Urothelium cell line (cell line): ENCODE measurements around the gene ZDHHC18.
A peak's percentile ranks its signal among the peaks of the same experiment; 100 is the strongest.

Experiments used
- DNase-seq: peaks from one replicate; pipeline ENCODE4 v3.0.0; 2011; ENCODE audit warnings: low spot score, mixed read lengths
- FAIRE-seq: peaks from 2 replicates; lab custom pipeline; 2011; peaks lifted over from hg19 to GRCh38; lab: Jason Lieb, UNC

The ZDHHC18 gene

GRCh38 chr1:26889551-26890466, 63.3 kb downstream of the ZDHHC18 start, which contains the start of gene GPN2:
Gene GPN2 (minus strand): TSS chr1:26890283. CDS start chr1:26890096, 187 bp downstream.
- no peak for FAIRE-seq

GRCh38 chr1:26890467-26890796, 63.9 kb downstream of the ZDHHC18 start:
- FAIRE-seq = no peak

More at GRCh38 chr1:26889551-26890466, 63.3 kb downstream of the ZDHHC18 start, which contains the start of gene GPN2:
- peak; percentile 87 for DNase-seq

GRCh38 chr1:26894263-26894662, 67.8 kb downstream of the ZDHHC18 start:
- no peak for FAIRE-seq
- DNase-seq = no peak

More at GRCh38 chr1:26890467-26890796, 63.9 kb downstream of the ZDHHC18 start:
- peak; percentile 33 for DNase-seq

GRCh38 chr1:26897351-26897750, 70.9 kb downstream of the ZDHHC18 start:
- DNase-seq = no peak
- FAIRE-seq = no peak

GRCh38 chr1:26900001-26900814, 73.7 kb downstream of the ZDHHC18 start, which contains the start of gene GPATCH3:
Gene GPATCH3 (minus strand): TSS chr1:26900467. CDS start chr1:26900442, 25 bp downstream.
- DNase-seq = peak; percentile 92
- FAIRE-seq = peak; percentile 50

- DNase-seq (no peak), FAIRE-seq (no peak)
Observed at GRCh38 chr1:26900815-26901511, 74.5 kb downstream of the ZDHHC18 start.
